ENCODE results near the gene WIF1. TPM values are rescaled to one million over a fixed set of nuclear protein-coding genes. Genes with fewer than 3 reads are reported as not detected.

The WIF1 gene
- total and polyA plus RNA-seq, 10 of the 15 experiments (the other 5 are each of a cell fraction or from before 2014, with no cell fraction given): 0.04 to 0.05 (median 0.05) TPM; not detected in 7

DNA sequence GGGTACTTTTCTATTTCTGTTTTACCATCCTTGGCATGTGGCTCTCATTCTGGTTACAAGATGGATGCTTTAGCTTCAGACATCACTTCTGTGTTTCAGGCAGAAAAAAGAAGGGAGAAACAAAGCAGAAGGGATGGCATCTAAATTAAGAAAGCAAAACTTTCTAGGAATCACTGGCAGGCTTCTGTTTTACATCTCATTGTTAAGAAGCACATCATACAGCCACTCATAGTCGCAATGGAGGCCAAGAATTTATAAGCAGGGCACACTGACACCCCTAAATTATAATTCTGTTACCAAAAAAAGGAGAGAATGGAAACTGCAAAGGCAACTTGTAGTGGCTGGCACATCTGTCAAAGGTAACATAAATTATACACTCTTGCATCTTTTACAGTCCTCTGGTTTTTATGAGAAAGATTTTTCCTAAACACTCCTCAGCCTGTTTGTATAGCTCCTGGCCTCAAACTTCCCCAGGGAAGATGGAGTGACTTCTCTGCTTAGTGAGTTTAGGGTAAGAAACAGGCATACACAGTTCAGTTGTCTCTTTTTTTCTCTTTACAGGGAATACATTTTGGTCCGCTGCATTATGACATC lies 26.3 kb upstream of the WIF1 start:
- Histone ChIP-seq H4K20me1 (ENCODE audit: control insufficient read depth, insufficient read depth) (no peaks in the 10 kb centered on the region), H3K27ac (ENCODE audit: control insufficient read depth, insufficient read depth) (no peak overlapping the region), H3K9ac (ENCODE audit: control insufficient read depth, insufficient read depth, low read length) (no peak overlapping the region), H3K9me3 (replicated peaks; ENCODE audit: control insufficient read depth, insufficient read depth, low read length) (no peaks in the 10 kb centered on the region), H3K27me3 (replicated peaks in 1 of 2; ENCODE audit: control insufficient read depth in 2 of 2, insufficient read depth in 2 of 2, low read length in 1 of 2) (no peaks in the 10 kb centered on the region; a peak in 1 of 4 replicates), H3K36me3 (ENCODE audit: control insufficient read depth in 2 of 2, insufficient read depth in 2 of 2, low read length in 1 of 2) (no peaks in the 10 kb centered on the region), H3K4me3 (no peak overlapping the region), H2AFZ (ENCODE audit: control insufficient read depth, low read depth, low read length) (no peak overlapping the region), H3K4me2 (ENCODE audit: control insufficient read depth, insufficient read depth) (no peak overlapping the region), H3K4me1 (ENCODE audit: control insufficient read depth, insufficient read depth, low read length) (no peaks in the 10 kb centered on the region), H3K79me2 (ENCODE audit: control insufficient read depth, insufficient read depth, low read length) (no peaks in the 10 kb centered on the region)
- no peak for FAIRE-seq
- in situ Hi-C loops (cut with MboI) (no loop called here), intact Hi-C loops (cut with micrococcal nuclease; ENCODE audit: unreplicated experiment) (no loop called here)
- no TSS peak for BruUV-seq (replicated peaks)
- DNase-seq (ENCODE audit: low read depth, low spot score): no peak
- WGBS (ENCODE audit: insufficient coverage, insufficient replicate concordance, low lambda C conversion rate, missing lambda C conversion rate): 56% methylated on average over 2 of the region's 2 CpGs
- SMC1A ChIA-PET (ENCODE audit: uncharacterized antibody, unreplicated experiment): interaction anchor here (1.0 to 1.6 kb wide), 3 partner anchors 11 to 85 kb away, joined by 3 to 5 read pairs (median 4); no protein-coding TSS in a partner anchor
- CTCF ChIA-PET: interaction anchor here (0.9 to 1.7 kb wide), 3 partner anchors 9 to 62 kb away, joined by 4 to 6 read pairs (median 5); no protein-coding TSS in a partner anchor
- RAD21 ChIA-PET (ENCODE audit: unreplicated experiment): interaction anchor here (0.9 kb wide), 1 partner anchor 33 kb away, joined by 3 read pairs; no protein-coding TSS in a partner anchor
- no peak for ATAC-seq
- POLR2A ChIA-PET: interaction anchor here (0.6 kb wide), 1 partner anchor 357 kb away, joined by 3 read pairs; no protein-coding TSS in a partner anchor
- no peak for TF ChIP-seq ZZZ3 (IDR thresholded peaks at IDR 0.05; ENCODE audit: control insufficient read depth, insufficient read length, low read depth)
- TF ChIP-seq, protein P1, sequence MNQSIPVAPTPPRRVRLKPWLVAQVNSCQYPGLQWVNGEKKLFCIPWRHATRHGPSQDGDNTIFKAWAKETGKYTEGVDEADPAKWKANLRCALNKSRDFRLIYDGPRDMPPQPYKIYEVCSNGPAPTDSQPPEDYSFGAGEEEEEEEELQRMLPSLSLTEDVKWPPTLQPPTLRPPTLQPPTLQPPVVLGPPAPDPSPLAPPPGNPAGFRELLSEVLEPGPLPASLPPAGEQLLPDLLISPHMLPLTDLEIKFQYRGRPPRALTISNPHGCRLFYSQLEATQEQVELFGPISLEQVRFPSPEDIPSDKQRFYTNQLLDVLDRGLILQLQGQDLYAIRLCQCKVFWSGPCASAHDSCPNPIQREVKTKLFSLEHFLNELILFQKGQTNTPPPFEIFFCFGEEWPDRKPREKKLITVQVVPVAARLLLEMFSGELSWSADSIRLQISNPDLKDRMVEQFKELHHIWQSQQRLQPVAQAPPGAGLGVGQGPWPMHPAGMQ (IDR thresholded peaks at IDR 0.05; ENCODE audit: borderline replicate concordance): no peak
- TF ChIP-seq SREBF1 (IDR thresholded peaks at IDR 0.05; ENCODE audit: low read length): no peak
- TF ChIP-seq, protein P2, sequence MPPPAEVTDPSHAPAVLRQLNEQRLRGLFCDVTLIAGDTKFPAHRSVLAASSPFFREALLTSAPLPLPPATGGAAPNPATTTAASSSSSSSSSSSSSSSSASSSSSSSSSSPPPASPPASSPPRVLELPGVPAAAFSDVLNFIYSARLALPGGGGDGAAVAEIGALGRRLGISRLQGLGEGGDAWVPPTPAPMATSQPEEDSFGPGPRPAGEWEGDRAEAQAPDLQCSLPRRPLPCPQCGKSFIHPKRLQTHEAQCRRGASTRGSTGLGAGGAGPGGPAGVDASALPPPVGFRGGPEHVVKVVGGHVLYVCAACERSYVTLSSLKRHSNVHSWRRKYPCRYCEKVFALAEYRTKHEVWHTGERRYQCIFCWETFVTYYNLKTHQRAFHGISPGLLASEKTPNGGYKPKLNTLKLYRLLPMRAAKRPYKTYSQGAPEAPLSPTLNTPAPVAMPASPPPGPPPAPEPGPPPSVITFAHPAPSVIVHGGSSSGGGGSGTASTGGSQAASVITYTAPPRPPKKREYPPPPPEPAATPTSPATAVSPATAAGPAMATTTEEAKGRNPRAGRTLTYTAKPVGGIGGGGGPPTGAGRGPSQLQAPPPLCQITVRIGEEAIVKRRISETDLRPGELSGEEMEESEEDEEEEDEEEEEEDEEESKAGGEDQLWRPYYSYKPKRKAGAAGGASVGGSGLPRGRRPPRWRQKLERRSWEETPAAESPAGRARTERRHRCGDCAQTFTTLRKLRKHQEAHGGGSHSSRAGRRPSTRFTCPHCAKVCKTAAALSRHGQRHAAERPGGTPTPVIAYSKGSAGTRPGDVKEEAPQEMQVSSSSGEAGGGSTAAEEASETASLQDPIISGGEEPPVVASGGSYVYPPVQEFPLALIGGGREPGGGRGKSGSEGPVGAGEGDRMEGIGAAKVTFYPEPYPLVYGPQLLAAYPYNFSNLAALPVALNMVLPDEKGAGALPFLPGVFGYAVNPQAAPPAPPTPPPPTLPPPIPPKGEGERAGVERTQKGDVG (CRISPR knock-in tag; IDR thresholded peaks at IDR 0.05): no peak
- TF ChIP-seq, protein P3, sequence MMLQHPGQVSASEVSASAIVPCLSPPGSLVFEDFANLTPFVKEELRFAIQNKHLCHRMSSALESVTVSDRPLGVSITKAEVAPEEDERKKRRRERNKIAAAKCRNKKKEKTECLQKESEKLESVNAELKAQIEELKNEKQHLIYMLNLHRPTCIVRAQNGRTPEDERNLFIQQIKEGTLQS (IDR thresholded peaks at IDR 0.05; ENCODE audit: borderline replicate concordance, extremely low read depth, low read depth, low read length): no peak
- TF ChIP-seq MYC (IDR thresholded peaks at IDR 0.05; ENCODE audit: insufficient read depth, insufficient read length, insufficient replicate concordance, low read length, severe bottlenecking): no peak
- TF ChIP-seq HDAC6 (IDR thresholded peaks at IDR 0.05; ENCODE audit: unreplicated experiment): no peak
- TF ChIP-seq, protein P4, sequence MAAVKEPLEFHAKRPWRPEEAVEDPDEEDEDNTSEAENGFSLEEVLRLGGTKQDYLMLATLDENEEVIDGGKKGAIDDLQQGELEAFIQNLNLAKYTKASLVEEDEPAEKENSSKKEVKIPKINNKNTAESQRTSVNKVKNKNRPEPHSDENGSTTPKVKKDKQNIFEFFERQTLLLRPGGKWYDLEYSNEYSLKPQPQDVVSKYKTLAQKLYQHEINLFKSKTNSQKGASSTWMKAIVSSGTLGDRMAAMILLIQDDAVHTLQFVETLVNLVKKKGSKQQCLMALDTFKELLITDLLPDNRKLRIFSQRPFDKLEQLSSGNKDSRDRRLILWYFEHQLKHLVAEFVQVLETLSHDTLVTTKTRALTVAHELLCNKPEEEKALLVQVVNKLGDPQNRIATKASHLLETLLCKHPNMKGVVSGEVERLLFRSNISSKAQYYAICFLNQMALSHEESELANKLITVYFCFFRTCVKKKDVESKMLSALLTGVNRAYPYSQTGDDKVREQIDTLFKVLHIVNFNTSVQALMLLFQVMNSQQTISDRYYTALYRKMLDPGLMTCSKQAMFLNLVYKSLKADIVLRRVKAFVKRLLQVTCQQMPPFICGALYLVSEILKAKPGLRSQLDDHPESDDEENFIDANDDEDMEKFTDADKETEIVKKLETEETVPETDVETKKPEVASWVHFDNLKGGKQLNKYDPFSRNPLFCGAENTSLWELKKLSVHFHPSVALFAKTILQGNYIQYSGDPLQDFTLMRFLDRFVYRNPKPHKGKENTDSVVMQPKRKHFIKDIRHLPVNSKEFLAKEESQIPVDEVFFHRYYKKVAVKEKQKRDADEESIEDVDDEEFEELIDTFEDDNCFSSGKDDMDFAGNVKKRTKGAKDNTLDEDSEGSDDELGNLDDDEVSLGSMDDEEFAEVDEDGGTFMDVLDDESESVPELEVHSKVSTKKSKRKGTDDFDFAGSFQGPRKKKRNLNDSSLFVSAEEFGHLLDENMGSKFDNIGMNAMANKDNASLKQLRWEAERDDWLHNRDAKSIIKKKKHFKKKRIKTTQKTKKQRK (IDR thresholded peaks at IDR 0.05; ENCODE audit: low read depth, low read length): no peak
- no peak for TF ChIP-seq CEBPB (IDR thresholded peaks at IDR 0.05; ENCODE audit: borderline replicate concordance in 1 of 2, low read depth in 2 of 2, low read length in 2 of 2)
- TF ChIP-seq SMARCA5 (IDR thresholded peaks at IDR 0.05): no peak
- TF ChIP-seq, protein P5, sequence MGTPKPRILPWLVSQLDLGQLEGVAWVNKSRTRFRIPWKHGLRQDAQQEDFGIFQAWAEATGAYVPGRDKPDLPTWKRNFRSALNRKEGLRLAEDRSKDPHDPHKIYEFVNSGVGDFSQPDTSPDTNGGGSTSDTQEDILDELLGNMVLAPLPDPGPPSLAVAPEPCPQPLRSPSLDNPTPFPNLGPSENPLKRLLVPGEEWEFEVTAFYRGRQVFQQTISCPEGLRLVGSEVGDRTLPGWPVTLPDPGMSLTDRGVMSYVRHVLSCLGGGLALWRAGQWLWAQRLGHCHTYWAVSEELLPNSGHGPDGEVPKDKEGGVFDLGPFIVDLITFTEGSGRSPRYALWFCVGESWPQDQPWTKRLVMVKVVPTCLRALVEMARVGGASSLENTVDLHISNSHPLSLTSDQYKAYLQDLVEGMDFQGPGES (IDR thresholded peaks at IDR 0.05): no peak
- TF ChIP-seq CBFB (IDR thresholded peaks at IDR 0.05; ENCODE audit: low read depth): no peak
